RWPE2 (cell line): ENCODE data around the gene NPNT.

Experiments used
- ATAC-seq: fragments of 200-7000 bp; cut with Tn5 transposase; 3 replicates; pipeline ENCODE4 v1.9.1; 2021; ENCODE audit warnings: low read depth
- DNase-seq: peaks from one replicate; pipeline ENCODE4 v3.0.0-alpha.2; 2020; ENCODE audit warnings: low spot score
- H3K27ac ChIP-seq: fragments of 450-650 bp; 2 replicates; pipeline ENCODE4 v1.5.1; 2017; ENCODE audit warnings: mild to moderate bottlenecking; ENCODE audit not compliant: poor library complexity, severe bottlenecking
- H3K27me3 ChIP-seq: fragments of 250-450 bp; sonication (Bioruptor Pico); 2 replicates; pipeline ENCODE4 v1.5.1; 2021; ENCODE audit warnings: mild to moderate bottlenecking, moderate library complexity; ENCODE audit not compliant: insufficient read depth, poor library complexity, severe bottlenecking
- H3K36me3 ChIP-seq: fragments of 250-450 bp; sonication (Bioruptor Pico); 2 replicates; pipeline ENCODE4 v1.5.1; 2020; ENCODE audit warnings: low read depth, mild to moderate bottlenecking, moderate library complexity
- H3K4me1 ChIP-seq: fragments of 250-450 bp; sonication (Bioruptor Pico); 2 replicates; pipeline ENCODE4 v1.5.1; 2021; ENCODE audit warnings: mild to moderate bottlenecking, moderate library complexity; ENCODE audit not compliant: insufficient read depth, poor library complexity, severe bottlenecking
- H3K4me3 ChIP-seq: fragments of 250-450 bp; sonication (Bioruptor Pico); 2 replicates; pipeline ENCODE4 v1.5.1; 2021; ENCODE audit warnings: mild to moderate bottlenecking, moderate library complexity; ENCODE audit not compliant: severe bottlenecking
- H3K9me3 ChIP-seq: fragments of 250-450 bp; sonication (Bioruptor Pico); 2 replicates; pipeline ENCODE4 v1.5.1; 2021; ENCODE audit warnings: mild to moderate bottlenecking, moderate library complexity; ENCODE audit not compliant: severe bottlenecking
- TF ChIP-seq, protein P1 (sequence below): fragments of 450-650 bp; IDR thresholded peaks from one replicate; pipeline ENCODE4 v1.5.1; 2017; ENCODE audit warnings: mild to moderate bottlenecking, moderate library complexity; ENCODE audit not compliant: poor library complexity, severe bottlenecking

The NPNT gene

GRCh38 chr4:105994061-105994460 lies 98.8 kb downstream of the NPNT start:
- no peak overlapping the region for H3K27ac ChIP-seq
- DNase-seq: no peak
- peaks cover 22% of the 10 kb centered on the region for H3K4me1 ChIP-seq
- H3K36me3 ChIP-seq: no peaks in the 10 kb centered on the region
- H3K27me3 ChIP-seq: no peaks in the 10 kb centered on the region
- TF ChIP-seq, protein P1, sequence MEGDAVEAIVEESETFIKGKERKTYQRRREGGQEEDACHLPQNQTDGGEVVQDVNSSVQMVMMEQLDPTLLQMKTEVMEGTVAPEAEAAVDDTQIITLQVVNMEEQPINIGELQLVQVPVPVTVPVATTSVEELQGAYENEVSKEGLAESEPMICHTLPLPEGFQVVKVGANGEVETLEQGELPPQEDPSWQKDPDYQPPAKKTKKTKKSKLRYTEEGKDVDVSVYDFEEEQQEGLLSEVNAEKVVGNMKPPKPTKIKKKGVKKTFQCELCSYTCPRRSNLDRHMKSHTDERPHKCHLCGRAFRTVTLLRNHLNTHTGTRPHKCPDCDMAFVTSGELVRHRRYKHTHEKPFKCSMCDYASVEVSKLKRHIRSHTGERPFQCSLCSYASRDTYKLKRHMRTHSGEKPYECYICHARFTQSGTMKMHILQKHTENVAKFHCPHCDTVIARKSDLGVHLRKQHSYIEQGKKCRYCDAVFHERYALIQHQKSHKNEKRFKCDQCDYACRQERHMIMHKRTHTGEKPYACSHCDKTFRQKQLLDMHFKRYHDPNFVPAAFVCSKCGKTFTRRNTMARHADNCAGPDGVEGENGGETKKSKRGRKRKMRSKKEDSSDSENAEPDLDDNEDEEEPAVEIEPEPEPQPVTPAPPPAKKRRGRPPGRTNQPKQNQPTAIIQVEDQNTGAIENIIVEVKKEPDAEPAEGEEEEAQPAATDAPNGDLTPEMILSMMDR: no peak
- no peak overlapping the region for H3K4me3 ChIP-seq
- ATAC-seq: no peak
- H3K9me3 ChIP-seq: no peaks in the 10 kb centered on the region

DNA sequence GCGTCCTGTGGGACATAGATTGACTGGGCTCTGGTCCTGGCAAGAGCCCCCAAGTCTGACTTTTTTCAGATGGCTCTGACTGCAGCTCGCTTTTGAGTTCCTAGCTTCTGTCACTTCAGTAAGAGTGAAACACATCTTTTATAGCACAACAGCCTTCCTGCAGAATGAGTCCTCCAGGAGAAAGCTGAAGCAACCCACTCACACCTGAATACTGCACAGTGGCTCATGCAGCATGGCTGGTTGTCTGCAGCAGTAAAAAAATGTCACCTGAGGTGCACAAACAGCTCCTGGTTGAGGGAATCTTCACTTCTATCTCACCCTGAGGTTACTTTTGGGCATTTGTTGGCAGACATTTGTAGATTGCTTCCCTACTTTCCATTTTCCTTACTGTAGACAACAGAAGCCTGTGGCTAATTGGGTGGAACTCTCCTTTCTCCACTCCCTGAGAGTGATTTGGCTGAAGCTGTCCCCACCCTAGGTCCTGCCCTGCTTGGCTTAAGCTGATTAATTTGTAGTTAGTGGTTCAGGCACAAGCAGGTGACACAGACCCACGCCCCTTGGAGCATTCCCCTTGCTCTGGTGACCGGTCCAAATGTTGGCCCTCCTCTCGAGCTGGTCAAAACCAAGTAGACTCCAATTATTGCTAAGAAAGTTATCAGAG lies 99.7 kb downstream of the NPNT start:
- H3K4me1 ChIP-seq: peaks cover 15% of the 10 kb centered on the region
- TF ChIP-seq, protein P1: no peak
- no peaks in the 10 kb centered on the region for H3K36me3 ChIP-seq
- H3K9me3 ChIP-seq: no peaks in the 10 kb centered on the region
- ATAC-seq (no peak), DNase-seq (no peak)
- no peaks in the 10 kb centered on the region for H3K27me3 ChIP-seq
- H3K27ac ChIP-seq: no peak overlapping the region
- no peak overlapping the region for H3K4me3 ChIP-seq

- H3K36me3 ChIP-seq: no peaks in the 10 kb centered on the region
- no peak overlapping the region for H3K27ac ChIP-seq
- TF ChIP-seq, protein P1: no peak
- no peak for DNase-seq
- no peak overlapping the region for H3K4me3 ChIP-seq
- ATAC-seq: no peak
- no peaks in the 10 kb centered on the region for H3K9me3 ChIP-seq
- H3K4me1 ChIP-seq: peaks cover 5% of the 10 kb centered on the region
- no peaks in the 10 kb centered on the region for H3K27me3 ChIP-seq
Measured at GRCh38 chr4:105996845-105997244, 101.6 kb downstream of the NPNT start.

DNA sequence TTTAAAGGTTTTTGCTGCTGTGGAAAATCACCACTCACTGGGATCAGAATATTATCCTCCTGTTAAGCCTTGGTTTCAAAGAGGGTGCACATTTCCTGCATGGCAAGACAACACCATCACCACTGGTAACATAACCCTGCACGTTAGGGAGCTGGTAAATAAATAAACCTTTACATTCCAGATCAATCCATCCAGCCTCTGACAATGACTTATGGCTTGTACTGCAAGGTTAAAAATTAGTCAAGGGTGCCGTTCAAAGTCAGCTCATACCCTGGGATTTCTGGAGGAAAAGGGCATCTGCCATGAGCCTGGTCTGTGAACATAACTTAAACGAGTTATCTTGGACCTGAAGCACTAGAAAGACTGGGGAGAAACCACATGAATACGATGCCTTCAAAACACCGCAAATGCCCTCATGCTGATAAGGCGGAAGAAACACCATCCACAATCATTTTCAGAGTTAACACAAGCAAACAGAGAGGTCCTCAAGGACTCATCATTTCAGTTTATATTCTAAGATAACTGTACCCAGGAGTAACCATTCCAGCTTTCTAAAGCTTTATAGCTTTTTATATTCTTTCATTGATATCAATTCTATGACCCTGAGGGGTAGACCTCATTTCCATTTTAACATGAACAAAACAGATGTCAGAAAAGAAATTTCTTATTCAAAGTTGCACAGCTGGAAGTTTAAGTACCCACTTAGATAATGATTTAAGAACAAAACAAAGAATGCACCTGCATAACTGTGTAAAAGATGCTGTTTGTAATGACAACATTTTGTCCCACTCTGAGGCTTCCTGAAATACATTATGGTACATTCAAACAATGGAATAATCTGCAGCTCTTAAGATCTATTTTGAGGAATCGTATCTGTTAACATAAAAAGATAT lies 103.1 kb downstream of the NPNT start:
- Histone ChIP-seq H3K27ac (no peak overlapping the region), H3K27me3 (no peaks in the 10 kb centered on the region), H3K9me3 (no peaks in the 10 kb centered on the region), H3K36me3 (no peaks in the 10 kb centered on the region), H3K4me1 (no peaks in the 10 kb centered on the region), H3K4me3 (no peak overlapping the region)
- DNase-seq (no peak), ATAC-seq (no peak)
- TF ChIP-seq, protein P1: no peak
